ENCODE results near the gene FAM221B.

FAM221B gene

DNA sequence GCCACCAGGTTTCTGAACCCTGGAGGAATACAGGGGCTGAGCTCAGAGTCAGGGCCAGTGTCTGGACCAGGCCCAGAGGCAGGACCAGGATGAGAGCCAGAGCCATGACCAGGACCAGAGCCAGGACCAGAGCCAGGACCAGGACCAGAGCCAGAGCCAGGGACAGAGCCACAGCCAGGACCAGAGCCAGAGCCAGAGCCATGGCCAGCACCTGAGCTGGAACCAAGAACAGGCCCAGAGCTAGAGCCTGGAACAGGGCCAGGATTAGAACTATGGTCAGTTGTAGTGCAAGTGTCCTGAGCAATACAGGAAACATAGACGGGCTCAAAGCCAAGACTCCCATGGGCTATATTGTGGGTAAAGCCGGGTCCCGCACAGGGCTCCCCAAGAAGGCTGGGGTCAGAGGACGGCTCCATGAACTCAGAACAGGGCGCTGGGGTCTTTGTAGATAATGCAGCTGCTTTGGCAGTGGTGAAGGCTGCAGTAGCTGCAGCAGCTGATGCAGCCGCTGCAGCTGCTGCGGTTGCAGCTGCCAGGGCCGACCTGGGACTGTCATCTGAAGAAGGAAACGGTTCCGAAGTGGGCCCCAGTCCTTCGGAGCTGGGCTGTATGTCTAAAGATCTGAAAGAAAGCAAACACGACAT lies 17.0 kb downstream of the FAM221B start:
- Histone ChIP-seq H2AFZ (ENCODE audit: low read depth, low read length, severe bottlenecking) (peak overlapping the region; percentile 10), H3K4me2 (ENCODE audit: low read depth, low read length, poor library complexity, severe bottlenecking) (peak overlapping the region; percentile 75), H3K27me3 (ENCODE audit: low read length) (no peaks in the 10 kb centered on the region), H3K4me3 (ENCODE audit: insufficient read depth, low read length, poor library complexity, severe bottlenecking) (peak overlapping the region; percentile 35), H3F3A (ENCODE audit: insufficient read depth) (peaks cover 22% of the 10 kb centered on the region), H3K9me2 (replicated peaks; ENCODE audit: insufficient read depth, low read length) (no peaks in the 10 kb centered on the region), H4K20me1 (ENCODE audit: low read depth, low read length) (no peaks in the 10 kb centered on the region), H3K9me3 (ENCODE audit: insufficient read depth, low read length) (no peaks in the 10 kb centered on the region), H3K27ac (ENCODE audit: low read depth, low read length) (no peak overlapping the region), H3K36me3 (ENCODE audit: low read length) (no peaks in the 10 kb centered on the region), H3K9ac (ENCODE audit: low read length) (peak overlapping the region; percentile 55; the same call in 1 of the 2 replicates), H3K79me2 (ENCODE audit: insufficient read depth, low read length) (no peaks in the 10 kb centered on the region)
- TF ChIP-seq EZH2phosphoT487 (conservative IDR thresholded peaks at IDR 0.05; ENCODE audit: low read length): no peak
- TF ChIP-seq, protein P1, sequence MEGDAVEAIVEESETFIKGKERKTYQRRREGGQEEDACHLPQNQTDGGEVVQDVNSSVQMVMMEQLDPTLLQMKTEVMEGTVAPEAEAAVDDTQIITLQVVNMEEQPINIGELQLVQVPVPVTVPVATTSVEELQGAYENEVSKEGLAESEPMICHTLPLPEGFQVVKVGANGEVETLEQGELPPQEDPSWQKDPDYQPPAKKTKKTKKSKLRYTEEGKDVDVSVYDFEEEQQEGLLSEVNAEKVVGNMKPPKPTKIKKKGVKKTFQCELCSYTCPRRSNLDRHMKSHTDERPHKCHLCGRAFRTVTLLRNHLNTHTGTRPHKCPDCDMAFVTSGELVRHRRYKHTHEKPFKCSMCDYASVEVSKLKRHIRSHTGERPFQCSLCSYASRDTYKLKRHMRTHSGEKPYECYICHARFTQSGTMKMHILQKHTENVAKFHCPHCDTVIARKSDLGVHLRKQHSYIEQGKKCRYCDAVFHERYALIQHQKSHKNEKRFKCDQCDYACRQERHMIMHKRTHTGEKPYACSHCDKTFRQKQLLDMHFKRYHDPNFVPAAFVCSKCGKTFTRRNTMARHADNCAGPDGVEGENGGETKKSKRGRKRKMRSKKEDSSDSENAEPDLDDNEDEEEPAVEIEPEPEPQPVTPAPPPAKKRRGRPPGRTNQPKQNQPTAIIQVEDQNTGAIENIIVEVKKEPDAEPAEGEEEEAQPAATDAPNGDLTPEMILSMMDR (IDR thresholded peaks at IDR 0.05; ENCODE audit: insufficient read depth, low read length, poor library complexity, severe bottlenecking): no peak

DNA sequence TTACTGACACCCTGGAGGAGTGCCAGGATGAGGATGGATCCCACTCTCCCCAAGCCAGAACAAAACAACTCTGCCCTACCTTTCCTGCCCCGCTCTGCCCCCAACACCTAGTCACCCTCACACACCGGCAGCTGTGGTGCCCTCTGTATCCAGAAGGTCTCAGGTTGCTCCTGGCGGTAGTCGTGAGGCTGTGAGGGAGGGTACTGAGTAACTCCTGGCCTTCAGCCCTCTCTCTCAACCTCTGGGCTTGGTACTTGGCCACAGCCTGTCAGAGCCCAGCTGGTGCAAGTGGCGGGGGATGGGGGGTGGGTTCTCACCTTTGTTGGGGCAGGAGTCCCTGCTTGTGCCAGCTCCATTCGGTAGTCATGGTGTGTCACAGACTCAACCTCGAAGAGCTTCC lies 18.4 kb downstream of the FAM221B start:
- Histone ChIP-seq H3K79me2 (ENCODE audit: insufficient read depth, low read length) (no peaks in the 10 kb centered on the region), H2AFZ (ENCODE audit: low read depth, low read length, severe bottlenecking) (no peak overlapping the region), H3K9me2 (replicated peaks; ENCODE audit: insufficient read depth, low read length) (no peaks in the 10 kb centered on the region), H3K4me2 (ENCODE audit: low read depth, low read length, poor library complexity, severe bottlenecking) (no peak overlapping the region), H3K36me3 (ENCODE audit: low read length) (no peaks in the 10 kb centered on the region), H3K9me3 (ENCODE audit: insufficient read depth, low read length) (no peaks in the 10 kb centered on the region), H3K4me3 (ENCODE audit: insufficient read depth, low read length, poor library complexity, severe bottlenecking) (no peak overlapping the region), H3K27me3 (ENCODE audit: low read length) (no peaks in the 10 kb centered on the region), H3K27ac (ENCODE audit: low read depth, low read length) (no peak overlapping the region), H3K9ac (ENCODE audit: low read length) (no peak overlapping the region), H4K20me1 (ENCODE audit: low read depth, low read length) (no peaks in the 10 kb centered on the region), H3F3A (ENCODE audit: insufficient read depth) (peaks cover 18% of the 10 kb centered on the region)
- TF ChIP-seq, protein P1 (IDR thresholded peaks at IDR 0.05; ENCODE audit: insufficient read depth, low read length, poor library complexity, severe bottlenecking): no peak
- TF ChIP-seq EZH2phosphoT487 (conservative IDR thresholded peaks at IDR 0.05; ENCODE audit: low read length): no peak

DNA sequence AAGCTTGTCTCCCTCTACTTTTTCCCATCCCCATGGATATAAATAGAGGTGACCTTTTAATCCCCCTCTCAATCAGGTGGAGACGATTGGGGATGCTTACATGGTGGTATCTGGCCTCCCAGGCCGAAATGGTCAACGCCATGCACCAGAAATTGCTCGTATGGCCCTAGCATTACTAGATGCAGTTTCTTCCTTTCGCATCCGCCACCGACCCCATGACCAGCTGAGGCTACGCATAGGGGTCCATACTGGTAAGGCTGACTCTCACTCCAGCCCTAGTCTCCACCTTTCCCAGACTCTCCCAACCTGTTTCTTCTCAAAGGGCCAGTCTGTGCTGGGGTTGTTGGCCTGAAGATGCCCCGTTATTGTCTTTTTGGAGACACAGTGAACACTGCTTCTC lies 20.1 kb downstream of the FAM221B start:
- Histone ChIP-seq H3F3A (ENCODE audit: insufficient read depth) (peaks cover 14% of the 10 kb centered on the region), H2AFZ (ENCODE audit: low read depth, low read length, severe bottlenecking) (no peak overlapping the region), H3K9me2 (replicated peaks; ENCODE audit: insufficient read depth, low read length) (no peaks in the 10 kb centered on the region), H4K20me1 (ENCODE audit: low read depth, low read length) (no peaks in the 10 kb centered on the region), H3K27me3 (ENCODE audit: low read length) (no peaks in the 10 kb centered on the region), H3K79me2 (ENCODE audit: insufficient read depth, low read length) (no peaks in the 10 kb centered on the region), H3K4me2 (ENCODE audit: low read depth, low read length, poor library complexity, severe bottlenecking) (no peak overlapping the region), H3K36me3 (ENCODE audit: low read length) (no peaks in the 10 kb centered on the region), H3K9ac (ENCODE audit: low read length) (no peak overlapping the region), H3K9me3 (ENCODE audit: insufficient read depth, low read length) (no peaks in the 10 kb centered on the region), H3K4me3 (ENCODE audit: insufficient read depth, low read length, poor library complexity, severe bottlenecking) (no peak overlapping the region), H3K27ac (ENCODE audit: low read depth, low read length) (no peak overlapping the region)
- TF ChIP-seq EZH2phosphoT487 (conservative IDR thresholded peaks at IDR 0.05; ENCODE audit: low read length): no peak
- TF ChIP-seq, protein P1 (IDR thresholded peaks at IDR 0.05; ENCODE audit: insufficient read depth, low read length, poor library complexity, severe bottlenecking): no peak
